GM04503 (cell line): ENCODE data around the gene MEGF11.
A peak's percentile ranks its signal among the peaks of the same experiment; 100 is the strongest.
"Not testable (repeated sequence)": the region's sequence is repeated elsewhere in the genome, so short reads cannot be mapped to it uniquely, and the experiment has no call there.

Source experiments
- DNase-seq: peaks from one replicate; pipeline ENCODE4 v3.0.0-alpha.2; 2012; ENCODE audit warnings: low read depth

Gene MEGF11

GRCh38 chr15:65998486-65998885, 255.1 kb downstream of the MEGF11 start:
- DNase-seq: no peak

- no peak for DNase-seq
These were observed 256.6 kb downstream of the MEGF11 start for GRCh38 chr15:65996901-65997300.

- no peak for DNase-seq
These were observed 258.7 kb downstream of the MEGF11 start for GRCh38 chr15:65994832-65995231.

GRCh38 chr15:65993762-65994161, 259.8 kb downstream of the MEGF11 start:
- no peak for DNase-seq

GRCh38 chr15:65993236-65993635, 260.3 kb downstream of the MEGF11 start:
- DNase-seq: no peak

- DNase-seq: no peak
These were observed 261.6 kb downstream of the MEGF11 start for GRCh38 chr15:65991721-65992483.

- DNase-seq: no peak
These were observed 263.1 kb downstream of the MEGF11 start for GRCh38 chr15:65990298-65990981.

- DNase-seq: no peak
These were observed 266.4 kb downstream of the MEGF11 start for GRCh38 chr15:65987100-65987499.

GRCh38 chr15:65986416-65986815, 267.1 kb downstream of the MEGF11 start:
- DNase-seq: no peak

GRCh38 chr15:65985387-65985786, 268.2 kb downstream of the MEGF11 start:
- DNase-seq: no peak

- DNase-seq: no peak
These were observed 270.8 kb downstream of the MEGF11 start for GRCh38 chr15:65982627-65983322.

GRCh38 chr15:65981837-65982626, 271.5 kb downstream of the MEGF11 start:
- DNase-seq: no peak

GRCh38 chr15:65980824-65981456, 272.6 kb downstream of the MEGF11 start:
- DNase-seq: peak; percentile 33

- no peak for DNase-seq
These were observed 273.7 kb downstream of the MEGF11 start for GRCh38 chr15:65979837-65980236.

GRCh38 chr15:65979316-65979715, 274.2 kb downstream of the MEGF11 start:
- no peak for DNase-seq

- no peak for DNase-seq
These were observed 275.4 kb downstream of the MEGF11 start for GRCh38 chr15:65978110-65978509.

GRCh38 chr15:65976196-65976595, 277.4 kb downstream of the MEGF11 start:
- DNase-seq: not testable (repeated sequence)

GRCh38 chr15:65971741-65971995, 281.9 kb downstream of the MEGF11 start:
- no peak for DNase-seq

- DNase-seq: no peak
These were observed 282.4 kb downstream of the MEGF11 start for GRCh38 chr15:65970937-65971740.

- DNase-seq: no peak
These were observed 283.4 kb downstream of the MEGF11 start for GRCh38 chr15:65969865-65970816.
